ENCODE data around the gene DOCK10. TPM values are rescaled to one million over a fixed set of nuclear protein-coding genes. Genes with fewer than 3 reads are reported as not detected.

The DOCK10 gene
- total and polyA plus RNA-seq, 3 donors from 2014 or later = 2.9 to 20.2 (median 11.4) TPM

- intact Hi-C loops (cut with DNase I; ENCODE audit: low total_unique reads) = no loop called here
- TF ChIP-seq CTCF (IDR thresholded peaks at IDR 0.05) (no peak), POLR2A (IDR thresholded peaks at IDR 0.05) (no peak)
- H3K27me3 ChIP-seq = no peaks in the 10 kb centered on the region
- no peaks in the 10 kb centered on the region for H3K9me3 ChIP-seq
- 67 to 85% methylated on average over 3 of the region's 3 CpGs for WGBS, 2 donors
- H3K4me3 ChIP-seq = no peak overlapping the region
- H3K36me3 ChIP-seq (ENCODE audit: low read depth, missing control alignments) = no peaks in the 10 kb centered on the region
- DNase-seq = no peak
- no peak overlapping the region for H3K27ac ChIP-seq
- no peaks in the 10 kb centered on the region for H3K4me1 ChIP-seq
Observed at GRCh38 chr2:225065882-225066281, 23.6 kb upstream of the DOCK10 start.

- no peak for DNase-seq
- H3K36me3 ChIP-seq (ENCODE audit: low read depth, missing control alignments) = no peaks in the 10 kb centered on the region
- H3K9me3 ChIP-seq = no peaks in the 10 kb centered on the region
- no peak overlapping the region for H3K4me3 ChIP-seq
- no peak overlapping the region for H3K27ac ChIP-seq
- H3K27me3 ChIP-seq = no peaks in the 10 kb centered on the region
- no peaks in the 10 kb centered on the region for H3K4me1 ChIP-seq
- intact Hi-C loops (cut with DNase I; ENCODE audit: low total_unique reads) = no loop called here
- TF ChIP-seq CTCF (IDR thresholded peaks at IDR 0.05) (no peak), POLR2A (IDR thresholded peaks at IDR 0.05) (no peak)
Observed at GRCh38 chr2:225064928-225065327, 22.7 kb upstream of the DOCK10 start.

- 35 to 75% methylated on average over 2 of the region's 2 CpGs for WGBS, 2 donors
- H3K27me3 ChIP-seq = no peaks in the 10 kb centered on the region
- no peaks in the 10 kb centered on the region for H3K9me3 ChIP-seq
- no peaks in the 10 kb centered on the region for H3K36me3 ChIP-seq (ENCODE audit: low read depth, missing control alignments)
- TF ChIP-seq POLR2A (IDR thresholded peaks at IDR 0.05) (no peak), CTCF (IDR thresholded peaks at IDR 0.05) (no peak)
- no peak overlapping the region for H3K4me3 ChIP-seq
- H3K27ac ChIP-seq = no peak overlapping the region
- H3K4me1 ChIP-seq = no peaks in the 10 kb centered on the region
- intact Hi-C loops (cut with DNase I; ENCODE audit: low total_unique reads) = no loop called here
- no peak for DNase-seq
Observed at GRCh38 chr2:225064362-225064761, 22.1 kb upstream of the DOCK10 start.

GRCh38 chr2:225056330-225057073 is 14.2 kb upstream of the DOCK10 start:
- Histone ChIP-seq H3K4me1 (no peaks in the 10 kb centered on the region), H3K27ac (no peak overlapping the region), H3K36me3 (ENCODE audit: low read depth, missing control alignments) (no peaks in the 10 kb centered on the region), H3K4me3 (no peak overlapping the region), H3K9me3 (no peaks in the 10 kb centered on the region), H3K27me3 (no peaks in the 10 kb centered on the region)
- DNase-seq = no peak
- no peak for TF ChIP-seq CTCF (IDR thresholded peaks at IDR 0.05)
- TF ChIP-seq POLR2A (IDR thresholded peaks at IDR 0.05) = no peak
- WGBS, 2 donors = 92 to 96% methylated on average over 2 of the region's 2 CpGs
- intact Hi-C loops (cut with DNase I; ENCODE audit: low total_unique reads) = no loop called here

GRCh38 chr2:225055714-225056113 is 13.4 kb upstream of the DOCK10 start:
- H3K4me3 ChIP-seq = no peak overlapping the region
- H3K36me3 ChIP-seq (ENCODE audit: low read depth, missing control alignments) = no peaks in the 10 kb centered on the region
- H3K4me1 ChIP-seq = no peaks in the 10 kb centered on the region
- intact Hi-C loops (cut with DNase I; ENCODE audit: low total_unique reads) = no loop called here
- no peak overlapping the region for H3K27ac ChIP-seq
- no peak for TF ChIP-seq POLR2A (IDR thresholded peaks at IDR 0.05)
- TF ChIP-seq CTCF (IDR thresholded peaks at IDR 0.05) = no peak
- H3K27me3 ChIP-seq = no peaks in the 10 kb centered on the region
- 93 to 100% methylated on average over 1 of the region's 1 CpG for WGBS, 2 donors
- DNase-seq = no peak
- no peaks in the 10 kb centered on the region for H3K9me3 ChIP-seq

Measured in testis (tissue), 3 donors.